ENCODE results near the gene TENM4.
A peak's percentile ranks its signal among the peaks of the same experiment; 100 is the strongest.

The TENM4 gene

DNA sequence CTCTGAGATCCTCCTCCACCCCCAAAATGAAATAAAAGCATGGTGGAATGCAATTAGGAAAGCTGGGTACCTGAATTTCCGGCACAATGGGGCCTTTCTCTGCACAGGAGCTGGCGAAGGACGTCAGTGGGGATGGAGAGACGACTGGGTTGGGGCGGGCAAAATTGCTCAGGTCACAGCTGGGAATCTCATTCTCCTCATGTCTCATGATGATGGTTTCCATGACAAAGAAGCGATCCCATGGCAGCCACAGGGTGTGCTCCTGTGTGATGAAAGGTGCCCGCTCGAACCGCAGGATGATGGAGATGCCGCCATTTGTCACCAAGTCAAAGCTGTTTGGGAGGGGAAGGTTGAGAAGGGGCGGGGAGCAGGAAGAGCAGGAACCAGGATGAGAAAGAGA is 708.6 kb downstream of the TENM4 start:
- TF ChIP-seq, protein P1, sequence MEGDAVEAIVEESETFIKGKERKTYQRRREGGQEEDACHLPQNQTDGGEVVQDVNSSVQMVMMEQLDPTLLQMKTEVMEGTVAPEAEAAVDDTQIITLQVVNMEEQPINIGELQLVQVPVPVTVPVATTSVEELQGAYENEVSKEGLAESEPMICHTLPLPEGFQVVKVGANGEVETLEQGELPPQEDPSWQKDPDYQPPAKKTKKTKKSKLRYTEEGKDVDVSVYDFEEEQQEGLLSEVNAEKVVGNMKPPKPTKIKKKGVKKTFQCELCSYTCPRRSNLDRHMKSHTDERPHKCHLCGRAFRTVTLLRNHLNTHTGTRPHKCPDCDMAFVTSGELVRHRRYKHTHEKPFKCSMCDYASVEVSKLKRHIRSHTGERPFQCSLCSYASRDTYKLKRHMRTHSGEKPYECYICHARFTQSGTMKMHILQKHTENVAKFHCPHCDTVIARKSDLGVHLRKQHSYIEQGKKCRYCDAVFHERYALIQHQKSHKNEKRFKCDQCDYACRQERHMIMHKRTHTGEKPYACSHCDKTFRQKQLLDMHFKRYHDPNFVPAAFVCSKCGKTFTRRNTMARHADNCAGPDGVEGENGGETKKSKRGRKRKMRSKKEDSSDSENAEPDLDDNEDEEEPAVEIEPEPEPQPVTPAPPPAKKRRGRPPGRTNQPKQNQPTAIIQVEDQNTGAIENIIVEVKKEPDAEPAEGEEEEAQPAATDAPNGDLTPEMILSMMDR (conservative IDR thresholded peaks at IDR 0.05; ENCODE audit: low read length), result no peak
- DNase-seq (ENCODE audit: low read depth), result no peak
- no peak overlapping the region for H3K4me3 ChIP-seq (ENCODE audit: low read length)

DNA sequence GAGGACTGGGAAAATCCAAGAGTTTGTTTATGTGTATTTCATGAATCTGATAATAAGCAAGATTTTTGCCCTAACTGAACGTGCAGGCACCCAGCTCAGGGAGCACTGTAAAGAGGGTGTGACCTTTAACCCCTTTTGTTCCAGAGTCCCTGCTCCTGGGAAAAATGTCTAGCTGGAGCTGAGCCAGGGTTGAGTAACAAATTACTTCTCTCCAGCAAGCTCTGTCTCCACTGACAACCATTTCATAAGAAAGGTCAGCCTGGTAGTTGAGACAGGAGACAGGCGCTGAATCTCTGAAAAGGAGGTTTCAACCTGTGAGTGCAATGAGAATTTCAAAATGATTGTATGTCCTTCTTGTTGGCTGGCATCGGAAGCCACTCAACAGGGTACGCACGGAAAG is 709.8 kb downstream of the TENM4 start:
- DNase-seq (ENCODE audit: low read depth), result peak; percentile 11
- TF ChIP-seq, protein P1 (conservative IDR thresholded peaks at IDR 0.05; ENCODE audit: low read length), result no peak
- no peak overlapping the region for H3K4me3 ChIP-seq (ENCODE audit: low read length)

DNA sequence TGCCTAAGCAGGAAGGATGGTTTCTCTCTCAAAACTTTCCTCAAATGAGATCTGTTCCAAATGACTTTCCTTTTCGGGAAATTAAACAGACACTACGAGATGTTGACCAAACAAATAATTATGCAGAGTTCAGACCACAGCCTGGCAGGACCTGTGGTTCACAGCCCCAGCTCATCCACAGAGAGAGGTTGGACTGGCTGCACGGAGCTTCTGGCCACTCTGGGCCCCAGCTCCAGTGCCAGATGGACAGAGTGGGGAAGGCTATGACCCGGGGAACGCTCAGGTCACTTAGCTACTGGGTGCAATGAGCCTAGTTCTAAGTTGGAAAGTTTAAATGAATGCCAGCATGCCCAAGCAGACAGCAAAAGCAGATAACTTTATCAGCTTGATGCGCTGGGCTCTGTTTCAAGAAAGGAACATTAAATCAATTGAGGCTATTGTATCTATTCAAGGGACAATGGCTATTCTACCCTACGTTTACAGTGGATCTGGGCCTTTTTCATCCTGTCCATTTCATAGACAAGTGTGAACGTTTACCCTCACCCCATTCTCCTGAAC is 710.5 kb downstream of the TENM4 start:
- no peak for DNase-seq (ENCODE audit: low read depth)
- TF ChIP-seq, protein P1 (conservative IDR thresholded peaks at IDR 0.05; ENCODE audit: low read length), result no peak
- H3K4me3 ChIP-seq (ENCODE audit: low read length), result no peak overlapping the region

DNA sequence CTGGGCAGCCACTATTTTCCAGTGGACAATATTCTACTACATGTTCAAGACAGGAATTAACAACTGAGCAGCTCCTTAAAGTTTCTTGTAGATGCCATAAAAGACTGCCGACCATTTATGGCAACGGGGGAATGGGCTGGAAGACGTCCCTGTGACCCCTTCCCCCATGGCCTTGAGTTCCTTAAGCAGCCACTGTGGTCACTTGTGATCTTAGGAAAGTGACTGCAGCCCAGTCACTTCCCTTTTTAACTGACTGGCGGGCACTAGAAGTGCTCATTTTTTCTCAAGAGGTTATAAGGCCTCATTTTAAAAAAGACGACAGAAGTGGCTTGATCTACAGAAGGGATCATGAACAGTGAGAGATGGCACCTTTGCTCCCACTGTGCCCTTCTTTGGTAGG is 713.0 kb downstream of the TENM4 start:
- TF ChIP-seq, protein P1 (conservative IDR thresholded peaks at IDR 0.05; ENCODE audit: low read length), result no peak
- DNase-seq (ENCODE audit: low read depth), result no peak
- no peak overlapping the region for H3K4me3 ChIP-seq (ENCODE audit: low read length)

DNA sequence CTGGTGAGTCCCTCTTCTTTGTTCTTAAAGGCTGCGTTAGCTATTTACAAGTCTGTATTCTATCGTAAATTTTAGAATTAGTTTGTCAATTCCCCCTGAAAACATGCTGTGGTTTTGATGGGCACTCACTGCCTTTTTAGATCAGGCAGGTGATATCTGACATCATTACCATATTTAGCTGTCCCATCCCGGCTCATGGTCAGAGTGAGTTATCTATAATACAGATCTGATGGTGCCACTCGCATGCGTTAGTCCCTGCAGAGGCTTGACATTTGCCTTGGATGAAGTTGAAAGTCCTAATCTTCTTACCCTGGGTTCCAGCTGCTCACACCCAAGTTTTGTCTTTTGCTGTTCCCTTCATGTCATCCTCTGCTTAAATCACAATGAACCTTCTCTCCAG is 715.6 kb downstream of the TENM4 start:
- DNase-seq (ENCODE audit: low read depth), result no peak
- H3K4me3 ChIP-seq (ENCODE audit: low read length), result no peak overlapping the region
- TF ChIP-seq, protein P1 (conservative IDR thresholded peaks at IDR 0.05; ENCODE audit: low read length), result no peak

DNA sequence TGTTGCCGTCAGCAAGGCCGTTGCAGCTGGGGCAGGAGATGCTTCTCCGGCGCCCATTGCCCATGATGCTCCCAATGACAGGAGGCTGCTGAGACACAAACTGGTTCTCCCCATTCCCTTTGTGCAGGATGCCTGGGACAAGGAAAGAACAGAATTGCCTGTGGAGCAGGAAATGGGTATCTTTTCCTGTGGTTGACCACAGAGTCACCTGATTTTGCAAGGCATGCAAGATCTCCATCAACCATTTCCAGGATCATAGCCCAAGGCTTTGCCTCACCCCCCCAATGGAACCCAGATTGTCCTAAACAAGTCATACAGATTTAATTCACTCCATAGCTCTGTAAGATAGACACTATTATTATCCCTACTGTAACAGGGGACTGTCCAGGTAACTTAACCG is 718.0 kb downstream of the TENM4 start:
- no peak overlapping the region for H3K4me3 ChIP-seq (ENCODE audit: low read length)
- TF ChIP-seq, protein P1 (conservative IDR thresholded peaks at IDR 0.05; ENCODE audit: low read length), result no peak
- DNase-seq (ENCODE audit: low read depth), result peak; percentile 11

DNA sequence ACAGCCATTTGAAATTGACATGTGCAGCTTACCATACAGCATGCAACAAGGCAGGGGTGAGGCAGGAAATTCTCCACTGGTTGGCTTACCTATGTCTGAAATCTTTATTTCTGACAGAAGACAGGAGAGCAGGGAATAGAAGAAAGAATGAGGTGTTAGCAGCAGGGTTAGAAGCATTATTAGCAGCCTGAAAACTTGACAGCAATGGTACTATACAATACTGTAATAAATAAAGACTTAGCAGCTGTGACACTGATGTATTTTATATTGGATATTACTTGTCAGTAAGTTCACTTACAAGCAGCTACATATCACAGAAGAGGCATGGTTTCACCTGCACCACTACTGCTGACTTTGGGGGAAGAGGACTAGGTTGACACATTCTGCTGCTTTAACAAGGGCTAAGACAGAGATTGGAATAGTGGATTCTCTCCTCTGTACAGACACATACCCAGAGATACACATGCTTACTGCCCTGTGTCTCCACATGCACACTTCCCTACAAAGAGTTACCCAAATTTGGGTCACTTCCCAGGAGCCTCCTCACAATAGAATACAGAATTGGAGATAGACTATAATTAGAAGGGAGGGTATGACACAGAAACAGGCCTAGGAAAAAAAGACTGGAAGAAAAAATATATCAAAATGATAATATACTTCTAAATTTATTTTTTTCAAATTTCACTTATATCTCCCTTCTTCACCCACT is 720.4 kb downstream of the TENM4 start:
- no peak for DNase-seq (ENCODE audit: low read depth)
- no peak overlapping the region for H3K4me3 ChIP-seq (ENCODE audit: low read length)
- TF ChIP-seq, protein P1 (conservative IDR thresholded peaks at IDR 0.05; ENCODE audit: low read length), result no peak

Measured in AG10803 (cell line).